ENCODE data around the gene MRPL9. TPM values are rescaled to one million over a fixed set of nuclear protein-coding genes. Genes with fewer than 3 reads are reported as not detected.

MRPL9 gene
- total RNA-seq, 1 donor from 2014 or later, result 75.0 TPM

GRCh38 chr1:151718666-151719065 lies 44.6 kb downstream of the MRPL9 start:
- Mint-ChIP-seq H3K36me3 (ENCODE audit: unreplicated experiment) (peaks cover 6% of the 10 kb centered on the region), H3K4me3 (ENCODE audit: unreplicated experiment) (peak overlapping the region; percentile 100), H3K9me3 (ENCODE audit: unreplicated experiment) (peaks cover 14% of the 10 kb centered on the region), H3K27ac (ENCODE audit: unreplicated experiment) (peak overlapping the region; percentile 40), H3K27me3 (ENCODE audit: unreplicated experiment) (peaks cover 24% of the 10 kb centered on the region), H3K4me1 (ENCODE audit: low read depth, unreplicated experiment) (peaks cover 45% of the 10 kb centered on the region)
- no peak for TF ChIP-seq CTCF (IDR thresholded peaks at IDR 0.05; ENCODE audit: partially characterized antibody, unreplicated experiment)
- DNase-seq, result no peak

GRCh38 chr1:151718011-151718431 lies 45.3 kb downstream of the MRPL9 start:
- H3K27me3 Mint-ChIP-seq (ENCODE audit: unreplicated experiment), result peaks cover 22% of the 10 kb centered on the region
- H3K9me3 Mint-ChIP-seq (ENCODE audit: unreplicated experiment), result peaks cover 14% of the 10 kb centered on the region
- H3K4me1 Mint-ChIP-seq (ENCODE audit: low read depth, unreplicated experiment), result peaks cover 50% of the 10 kb centered on the region
- TF ChIP-seq CTCF (IDR thresholded peaks at IDR 0.05; ENCODE audit: partially characterized antibody, unreplicated experiment), result no peak
- peaks cover 11% of the 10 kb centered on the region for H3K36me3 Mint-ChIP-seq (ENCODE audit: unreplicated experiment)
- peak overlapping the region; percentile 85 for H3K27ac Mint-ChIP-seq (ENCODE audit: unreplicated experiment)
- DNase-seq, result no peak
- peak overlapping the region; percentile 100 for H3K4me3 Mint-ChIP-seq (ENCODE audit: unreplicated experiment)

- H3K4me1 Mint-ChIP-seq (ENCODE audit: low read depth, unreplicated experiment), result peaks cover 57% of the 10 kb centered on the region
- H3K9me3 Mint-ChIP-seq (ENCODE audit: unreplicated experiment), result peaks cover 18% of the 10 kb centered on the region
- peak within 1 kb of the TSS; percentile 100 for H3K27ac Mint-ChIP-seq (ENCODE audit: unreplicated experiment)
- peak within 1 kb of the TSS; percentile 100 for H3K4me3 Mint-ChIP-seq (ENCODE audit: unreplicated experiment)
- H3K27me3 Mint-ChIP-seq (ENCODE audit: unreplicated experiment), result peaks cover 18% of the 10 kb centered on the region
- H3K36me3 Mint-ChIP-seq (ENCODE audit: unreplicated experiment), result peaks cover 11% of the 10 kb centered on the region
- no peak for TF ChIP-seq CTCF (IDR thresholded peaks at IDR 0.05; ENCODE audit: partially characterized antibody, unreplicated experiment)
- peak; percentile 87 for DNase-seq
These were observed 46.3 kb downstream of the MRPL9 start, which contains the start of gene CELF3 for GRCh38 chr1:151716771-151717631. CELF3 (minus strand) TSS chr1:151716803; CDS start chr1:151716020, 783 bp downstream.

- Mint-ChIP-seq H3K4me1 (ENCODE audit: low read depth, unreplicated experiment) (peaks cover 61% of the 10 kb centered on the region), H3K27me3 (ENCODE audit: unreplicated experiment) (peaks cover 18% of the 10 kb centered on the region), H3K9me3 (ENCODE audit: unreplicated experiment) (peaks cover 18% of the 10 kb centered on the region), H3K27ac (ENCODE audit: unreplicated experiment) (peak overlapping the region; percentile 96), H3K4me3 (ENCODE audit: unreplicated experiment) (peak overlapping the region; percentile 100), H3K36me3 (ENCODE audit: unreplicated experiment) (peaks cover 11% of the 10 kb centered on the region)
- DNase-seq, result no peak
- peak; percentile 30 for TF ChIP-seq CTCF (IDR thresholded peaks at IDR 0.05; ENCODE audit: partially characterized antibody, unreplicated experiment)
These were observed 46.9 kb downstream of the MRPL9 start for GRCh38 chr1:151716405-151716762.
